Panc1 (cell line): ENCODE data around the gene HOXD11. TPM values are rescaled to one million over a fixed set of nuclear protein-coding genes. Genes with fewer than 3 reads are reported as not detected.
A peak's percentile ranks its signal among the peaks of the same experiment; 100 is the strongest.

Experiments used
- ATAC-seq: fragments of 200-7000 bp; cut with Tn5 transposase; 2 replicates; pipeline ENCODE4 v1.9.1; 2020; ENCODE audit warnings: mild to moderate bottlenecking, moderate library complexity
- BruUV-seq: library from RNA; stranded (reverse); fragments of 400-500 nt; replicated peaks from 2 replicates; lab custom pipeline; 2021; lab: Mats Ljungman, UMichigan
- CTCF ChIA-PET: fragments of 300-600 bp; sonication (Branson Sonifier 250); formaldehyde crosslinking; loops from one replicate; lab custom pipeline; 2022; ENCODE audit warnings: antibody characterized with exemption; lab: Charles Lee
- POLR2A ChIA-PET: fragments of 300-600 bp; sonication (Branson Sonifier 250); formaldehyde crosslinking; loops from one replicate; lab custom pipeline; 2022; ENCODE audit warnings: antibody characterized with exemption; lab: Charles Lee
- DNase-seq: peaks from one replicate; pipeline ENCODE4 v3.0.0-alpha.2; 2010; ENCODE audit warnings: low read depth, low spot score
- H3K27ac ChIP-seq: 2 replicates; pipeline ENCODE4 v1.5.1; 2011; ENCODE audit warnings: mild to moderate bottlenecking, low read length, inconsistent platforms
- H3K27me3 ChIP-seq: fragments of 200-500 bp; sonication (Bioruptor generic); 2 replicates; pipeline ENCODE4 v1.6.0; 2014; ENCODE audit warnings: low read length, inconsistent platforms; ENCODE audit not compliant: control insufficient read depth, insufficient read depth
- H3K36me3 ChIP-seq: fragments of 200-500 bp; sonication (Bioruptor generic); 2 replicates; pipeline ENCODE4 v1.5.1; 2014; ENCODE audit warnings: inconsistent platforms, mild to moderate bottlenecking, low read length, moderate library complexity; ENCODE audit not compliant: control insufficient read depth, insufficient read depth
- H3K4me1 ChIP-seq: 2 replicates; pipeline ENCODE4 v1.5.1; 2011; ENCODE audit warnings: inconsistent platforms, mild to moderate bottlenecking, low read length, moderate library complexity; ENCODE audit not compliant: control insufficient read depth, insufficient read depth
- H3K4me3 ChIP-seq, 2 experiments: 2 replicates each; pipeline ENCODE4 v1.5.1; 2011 to 2012; ENCODE audit warnings: low read depth in 2 of 2, low read length in 2 of 2, mild to moderate bottlenecking in 2 of 2, inconsistent platforms in 1 of 2, moderate library complexity in 1 of 2
- H3K9me3 ChIP-seq: fragments of 200-500 bp; sonication (Bioruptor generic); 2 replicates; pipeline ENCODE4 v1.5.1; 2014; ENCODE audit warnings: low read depth, mild to moderate bottlenecking, inconsistent platforms, low read length, moderate library complexity; ENCODE audit not compliant: control insufficient read depth, insufficient read depth
- POLR2AphosphoS5 ChIP-seq: IDR thresholded peaks from 2 replicates; pipeline ENCODE4 v1.6.1; 2012; ENCODE audit warnings: mild to moderate bottlenecking, low read depth, low read length, moderate library complexity
- SIN3A ChIP-seq: IDR thresholded peaks from 2 replicates; pipeline ENCODE4 v1.6.1; 2012; ENCODE audit warnings: low read depth, mild to moderate bottlenecking, low read length, moderate library complexity, borderline replicate concordance; ENCODE audit not compliant: insufficient read depth
- TCF7L2 ChIP-seq: IDR thresholded peaks from 2 replicates; pipeline ENCODE4 v1.6.1; 2011; ENCODE audit warnings: mild to moderate bottlenecking, low read depth, low read length, inconsistent platforms
- in situ Hi-C: cut with HindIII; loops from 2 replicates; pipeline ENCODE4 v1.10.0; 2016; ENCODE audit warnings: low sequenced_read_pairs, low pct_unique_long_range_greater_than_20kb
- intact Hi-C: fragments of 100-400 bp; cut with micrococcal nuclease; formaldehyde crosslinking; loops from one replicate; pipeline ENCODE4 v1.10.0; 2022; ENCODE audit not compliant: unreplicated experiment
- total RNA-seq: library from RNA; stranded (reverse); gene quantifications from one replicate; pipeline ENCODE4 v1.2.1, GENCODE V29; 2021; ENCODE audit not compliant: unreplicated experiment
- TF ChIP-seq, protein P1 (sequence below): fragments of 450-650 bp; IDR thresholded peaks from 2 replicates; pipeline ENCODE4 v1.5.1; 2017; ENCODE audit warnings: mild to moderate bottlenecking
- TF ChIP-seq, protein P2 (sequence below), 2 experiments: IDR thresholded peaks; 2 replicates each; pipeline ENCODE4 v1.6.1; 2011 to 2012; ENCODE audit warnings: low read depth in 2 of 2, control low read depth in 1 of 2, low read length in 1 of 2, mild to moderate bottlenecking in 1 of 2, moderate library complexity in 1 of 2; ENCODE audit not compliant: insufficient read depth in 1 of 2

The HOXD11 gene
- total RNA-seq, 1 experiment from 2014 or later: 0.49 TPM

DNA sequence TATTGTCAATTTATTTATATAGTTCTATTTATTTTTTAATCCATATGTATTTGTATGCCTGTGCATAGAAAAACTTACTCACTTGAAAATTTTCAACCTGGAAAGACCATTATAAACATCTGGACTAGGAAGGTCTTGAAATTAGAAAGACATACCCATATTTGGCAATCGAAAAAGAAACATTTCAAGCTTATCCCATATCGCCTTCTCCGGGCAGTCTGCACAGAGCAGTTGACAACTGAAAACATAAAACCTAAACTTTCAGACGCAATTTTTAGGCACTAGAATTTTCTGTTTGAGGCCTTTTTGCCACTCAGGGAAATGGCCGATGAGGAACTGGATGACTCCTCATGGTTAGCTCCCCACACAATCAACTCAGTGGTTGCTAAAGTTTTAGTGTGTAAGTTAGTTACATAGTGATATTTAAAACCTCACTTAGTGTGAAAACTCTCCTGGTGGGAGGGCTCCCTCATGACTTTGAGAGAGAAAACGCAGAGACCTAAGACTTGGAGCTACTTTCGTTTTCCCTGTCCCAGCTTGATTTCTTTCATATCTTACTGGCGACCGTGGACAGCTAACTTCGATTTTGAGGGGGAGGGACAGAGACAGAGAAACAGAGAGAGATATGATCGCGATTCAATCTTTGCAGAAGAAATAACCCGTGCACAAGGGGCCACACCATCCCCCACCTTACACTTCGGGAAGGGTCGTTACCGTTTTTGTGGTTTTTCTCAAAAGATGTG is 10.7 kb upstream of the HOXD11 start:
- DNase-seq (no peak), ATAC-seq (no peak)
- ChIA-PET POLR2A (no interaction called here), CTCF (interaction anchor here (0.6 to 2.2 kb wide), 3 partner anchors 8 to 864 kb away, joined by 3 to 14 read pairs (median 7); no protein-coding TSS in a partner anchor)
- Histone ChIP-seq H3K27ac (peak overlapping the region; percentile 75), H3K36me3 (no peaks in the 10 kb centered on the region), H3K4me1 (peaks cover 13% of the 10 kb centered on the region), H3K4me3 (peak overlapping the region; percentile 52 to 87), H3K27me3 (peaks cover 5% of the 10 kb centered on the region), H3K9me3 (no peaks in the 10 kb centered on the region)
- BruUV-seq: no TSS peak
- in situ Hi-C loops: no loop called here
- TF ChIP-seq POLR2AphosphoS5 (no peak), TCF7L2 (no peak), SIN3A (no peak)
- TF ChIP-seq, protein P1, sequence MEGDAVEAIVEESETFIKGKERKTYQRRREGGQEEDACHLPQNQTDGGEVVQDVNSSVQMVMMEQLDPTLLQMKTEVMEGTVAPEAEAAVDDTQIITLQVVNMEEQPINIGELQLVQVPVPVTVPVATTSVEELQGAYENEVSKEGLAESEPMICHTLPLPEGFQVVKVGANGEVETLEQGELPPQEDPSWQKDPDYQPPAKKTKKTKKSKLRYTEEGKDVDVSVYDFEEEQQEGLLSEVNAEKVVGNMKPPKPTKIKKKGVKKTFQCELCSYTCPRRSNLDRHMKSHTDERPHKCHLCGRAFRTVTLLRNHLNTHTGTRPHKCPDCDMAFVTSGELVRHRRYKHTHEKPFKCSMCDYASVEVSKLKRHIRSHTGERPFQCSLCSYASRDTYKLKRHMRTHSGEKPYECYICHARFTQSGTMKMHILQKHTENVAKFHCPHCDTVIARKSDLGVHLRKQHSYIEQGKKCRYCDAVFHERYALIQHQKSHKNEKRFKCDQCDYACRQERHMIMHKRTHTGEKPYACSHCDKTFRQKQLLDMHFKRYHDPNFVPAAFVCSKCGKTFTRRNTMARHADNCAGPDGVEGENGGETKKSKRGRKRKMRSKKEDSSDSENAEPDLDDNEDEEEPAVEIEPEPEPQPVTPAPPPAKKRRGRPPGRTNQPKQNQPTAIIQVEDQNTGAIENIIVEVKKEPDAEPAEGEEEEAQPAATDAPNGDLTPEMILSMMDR: no peak
- TF ChIP-seq, protein P2, sequence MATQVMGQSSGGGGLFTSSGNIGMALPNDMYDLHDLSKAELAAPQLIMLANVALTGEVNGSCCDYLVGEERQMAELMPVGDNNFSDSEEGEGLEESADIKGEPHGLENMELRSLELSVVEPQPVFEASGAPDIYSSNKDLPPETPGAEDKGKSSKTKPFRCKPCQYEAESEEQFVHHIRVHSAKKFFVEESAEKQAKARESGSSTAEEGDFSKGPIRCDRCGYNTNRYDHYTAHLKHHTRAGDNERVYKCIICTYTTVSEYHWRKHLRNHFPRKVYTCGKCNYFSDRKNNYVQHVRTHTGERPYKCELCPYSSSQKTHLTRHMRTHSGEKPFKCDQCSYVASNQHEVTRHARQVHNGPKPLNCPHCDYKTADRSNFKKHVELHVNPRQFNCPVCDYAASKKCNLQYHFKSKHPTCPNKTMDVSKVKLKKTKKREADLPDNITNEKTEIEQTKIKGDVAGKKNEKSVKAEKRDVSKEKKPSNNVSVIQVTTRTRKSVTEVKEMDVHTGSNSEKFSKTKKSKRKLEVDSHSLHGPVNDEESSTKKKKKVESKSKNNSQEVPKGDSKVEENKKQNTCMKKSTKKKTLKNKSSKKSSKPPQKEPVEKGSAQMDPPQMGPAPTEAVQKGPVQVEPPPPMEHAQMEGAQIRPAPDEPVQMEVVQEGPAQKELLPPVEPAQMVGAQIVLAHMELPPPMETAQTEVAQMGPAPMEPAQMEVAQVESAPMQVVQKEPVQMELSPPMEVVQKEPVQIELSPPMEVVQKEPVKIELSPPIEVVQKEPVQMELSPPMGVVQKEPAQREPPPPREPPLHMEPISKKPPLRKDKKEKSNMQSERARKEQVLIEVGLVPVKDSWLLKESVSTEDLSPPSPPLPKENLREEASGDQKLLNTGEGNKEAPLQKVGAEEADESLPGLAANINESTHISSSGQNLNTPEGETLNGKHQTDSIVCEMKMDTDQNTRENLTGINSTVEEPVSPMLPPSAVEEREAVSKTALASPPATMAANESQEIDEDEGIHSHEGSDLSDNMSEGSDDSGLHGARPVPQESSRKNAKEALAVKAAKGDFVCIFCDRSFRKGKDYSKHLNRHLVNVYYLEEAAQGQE (IDR thresholded peaks at IDR 0.05; ENCODE audit: insufficient read depth in 1 of 2, low read depth in 2 of 2, low read length in 1 of 2): no peak
- intact Hi-C loops: loop anchor here (5.0 kb wide), 3 partner anchors 844 to 1399 kb away; no protein-coding TSS in a partner anchor

DNA sequence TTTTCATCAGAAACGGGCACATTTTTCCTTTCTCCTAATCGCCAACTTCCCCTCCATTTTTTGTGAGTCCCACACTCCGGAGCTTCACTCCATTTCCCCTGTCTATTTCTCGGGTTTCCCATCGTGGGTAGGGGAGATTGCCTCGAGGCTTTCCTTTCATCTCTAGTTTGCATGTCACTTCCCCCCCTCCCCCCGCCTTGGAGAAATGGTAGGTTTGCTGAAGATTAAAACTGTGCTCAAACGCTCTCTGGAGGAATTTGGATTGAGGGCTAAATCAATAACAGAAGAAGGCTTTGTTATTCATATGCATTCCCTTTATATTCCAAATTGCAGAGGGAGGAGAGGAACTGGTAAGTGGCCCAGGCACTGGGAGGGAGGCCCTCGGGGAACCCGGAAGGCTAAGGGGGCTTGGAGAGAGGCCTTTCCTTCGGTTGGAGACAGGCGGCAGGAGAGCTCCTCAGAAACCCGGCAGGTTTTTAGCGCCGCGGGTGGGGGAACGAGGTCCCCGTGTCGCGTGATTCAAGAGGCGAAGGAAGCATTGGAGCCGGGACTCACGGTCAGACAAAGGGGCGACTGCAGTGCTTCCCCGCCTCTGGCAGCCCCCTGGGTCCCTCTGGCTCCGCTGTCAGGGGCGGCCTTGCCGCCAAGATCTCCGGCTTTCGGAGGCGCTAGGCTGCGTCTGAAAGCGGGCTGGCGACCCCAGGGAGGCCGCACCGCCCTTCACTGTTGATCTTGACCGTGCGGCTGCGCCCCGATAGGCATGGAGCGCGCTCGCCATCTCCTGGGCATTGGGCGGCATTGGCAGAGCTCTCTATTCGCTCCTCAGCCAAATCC is 9.9 kb upstream of the HOXD11 start:
- DNase-seq (peak; percentile 62), ATAC-seq (peak; percentile 98)
- H3K9me3 ChIP-seq: no peaks in the 10 kb centered on the region
- H3K27me3 ChIP-seq: peaks cover 5% of the 10 kb centered on the region
- ChIA-PET CTCF (interaction anchor here (0.5 to 2.2 kb wide), 6 partner anchors 9 to 1395 kb away, joined by 3 to 10 read pairs (median 7); no protein-coding TSS in a partner anchor), POLR2A (interaction anchor here (0.6 kb wide), 1 partner anchor 954 kb away, joined by 7 read pairs; no protein-coding TSS in a partner anchor)
- peak overlapping the region; percentile 52 to 87 for H3K4me3 ChIP-seq
- no TSS peak for BruUV-seq
- TF ChIP-seq TCF7L2 (no peak), SIN3A (no peak), POLR2AphosphoS5 (no peak)
- TF ChIP-seq, protein P2 (IDR thresholded peaks at IDR 0.05; ENCODE audit: insufficient read depth in 1 of 2, low read depth in 2 of 2, low read length in 1 of 2): no peak
- TF ChIP-seq, protein P1: peak; percentile 96
- in situ Hi-C loops: no loop called here
- intact Hi-C loops: loop anchor here (5.0 kb wide), 3 partner anchors 845 to 1400 kb away; no protein-coding TSS in a partner anchor
- no peaks in the 10 kb centered on the region for H3K36me3 ChIP-seq
- peak overlapping the region; percentile 75 for H3K27ac ChIP-seq
- H3K4me1 ChIP-seq: peaks cover 13% of the 10 kb centered on the region
